ENCODE data around the gene PRAC1.

DNA sequence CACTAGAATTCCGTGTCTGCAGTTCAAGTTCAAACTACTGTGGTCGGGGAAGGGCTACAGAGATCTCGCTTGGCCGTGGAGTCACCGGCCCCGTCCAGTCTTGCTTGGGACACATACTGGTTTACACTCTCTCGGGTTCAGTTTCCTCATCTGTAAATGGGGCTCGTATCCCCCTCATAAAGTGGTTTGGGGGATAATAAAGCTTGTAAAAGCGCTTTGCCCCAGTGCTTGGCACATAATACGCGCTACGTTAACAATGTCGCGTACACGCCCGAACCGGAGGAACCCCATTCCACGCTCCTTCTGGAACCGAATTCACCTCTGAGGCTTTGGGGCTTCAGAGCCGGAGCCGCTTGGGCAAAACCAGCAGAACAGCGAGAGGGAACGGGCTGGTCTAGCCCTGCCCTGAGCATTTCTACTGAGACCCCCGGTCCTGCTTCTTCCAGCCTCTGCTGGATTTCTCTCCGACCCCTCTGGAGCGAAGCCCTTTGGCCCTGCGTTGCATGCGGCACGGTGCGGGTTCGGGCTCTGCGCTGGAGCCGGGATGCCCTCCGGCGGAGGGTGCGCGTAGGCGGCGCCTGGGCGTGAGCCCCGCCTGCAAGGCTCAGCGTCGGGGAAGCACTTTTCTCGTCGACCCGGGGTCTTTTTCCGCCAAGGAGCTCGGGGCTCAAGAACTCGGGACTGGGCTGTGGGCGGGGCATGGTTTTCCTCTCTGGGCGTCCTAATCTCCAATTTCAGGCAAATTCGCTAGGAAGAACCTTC is 32.4 kb upstream of the PRAC1 start:
- TF ChIP-seq, protein P1, sequence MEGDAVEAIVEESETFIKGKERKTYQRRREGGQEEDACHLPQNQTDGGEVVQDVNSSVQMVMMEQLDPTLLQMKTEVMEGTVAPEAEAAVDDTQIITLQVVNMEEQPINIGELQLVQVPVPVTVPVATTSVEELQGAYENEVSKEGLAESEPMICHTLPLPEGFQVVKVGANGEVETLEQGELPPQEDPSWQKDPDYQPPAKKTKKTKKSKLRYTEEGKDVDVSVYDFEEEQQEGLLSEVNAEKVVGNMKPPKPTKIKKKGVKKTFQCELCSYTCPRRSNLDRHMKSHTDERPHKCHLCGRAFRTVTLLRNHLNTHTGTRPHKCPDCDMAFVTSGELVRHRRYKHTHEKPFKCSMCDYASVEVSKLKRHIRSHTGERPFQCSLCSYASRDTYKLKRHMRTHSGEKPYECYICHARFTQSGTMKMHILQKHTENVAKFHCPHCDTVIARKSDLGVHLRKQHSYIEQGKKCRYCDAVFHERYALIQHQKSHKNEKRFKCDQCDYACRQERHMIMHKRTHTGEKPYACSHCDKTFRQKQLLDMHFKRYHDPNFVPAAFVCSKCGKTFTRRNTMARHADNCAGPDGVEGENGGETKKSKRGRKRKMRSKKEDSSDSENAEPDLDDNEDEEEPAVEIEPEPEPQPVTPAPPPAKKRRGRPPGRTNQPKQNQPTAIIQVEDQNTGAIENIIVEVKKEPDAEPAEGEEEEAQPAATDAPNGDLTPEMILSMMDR (IDR thresholded peaks at IDR 0.05), result no peak
- TF ChIP-seq CREM (CRISPR knock-in tag; IDR thresholded peaks at IDR 0.05) (no peak), ZNF263 (CRISPR knock-in tag; IDR thresholded peaks at IDR 0.05; ENCODE audit: low read depth) (no peak), CREB1 (CRISPR knock-in tag; IDR thresholded peaks at IDR 0.05) (no peak)
- TF ChIP-seq, protein P2, sequence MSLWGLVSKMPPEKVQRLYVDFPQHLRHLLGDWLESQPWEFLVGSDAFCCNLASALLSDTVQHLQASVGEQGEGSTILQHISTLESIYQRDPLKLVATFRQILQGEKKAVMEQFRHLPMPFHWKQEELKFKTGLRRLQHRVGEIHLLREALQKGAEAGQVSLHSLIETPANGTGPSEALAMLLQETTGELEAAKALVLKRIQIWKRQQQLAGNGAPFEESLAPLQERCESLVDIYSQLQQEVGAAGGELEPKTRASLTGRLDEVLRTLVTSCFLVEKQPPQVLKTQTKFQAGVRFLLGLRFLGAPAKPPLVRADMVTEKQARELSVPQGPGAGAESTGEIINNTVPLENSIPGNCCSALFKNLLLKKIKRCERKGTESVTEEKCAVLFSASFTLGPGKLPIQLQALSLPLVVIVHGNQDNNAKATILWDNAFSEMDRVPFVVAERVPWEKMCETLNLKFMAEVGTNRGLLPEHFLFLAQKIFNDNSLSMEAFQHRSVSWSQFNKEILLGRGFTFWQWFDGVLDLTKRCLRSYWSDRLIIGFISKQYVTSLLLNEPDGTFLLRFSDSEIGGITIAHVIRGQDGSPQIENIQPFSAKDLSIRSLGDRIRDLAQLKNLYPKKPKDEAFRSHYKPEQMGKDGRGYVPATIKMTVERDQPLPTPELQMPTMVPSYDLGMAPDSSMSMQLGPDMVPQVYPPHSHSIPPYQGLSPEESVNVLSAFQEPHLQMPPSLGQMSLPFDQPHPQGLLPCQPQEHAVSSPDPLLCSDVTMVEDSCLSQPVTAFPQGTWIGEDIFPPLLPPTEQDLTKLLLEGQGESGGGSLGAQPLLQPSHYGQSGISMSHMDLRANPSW (CRISPR knock-in tag; conservative IDR thresholded peaks at IDR 0.05; ENCODE audit: low read depth), result no peak
- TF ChIP-seq, protein P3, sequence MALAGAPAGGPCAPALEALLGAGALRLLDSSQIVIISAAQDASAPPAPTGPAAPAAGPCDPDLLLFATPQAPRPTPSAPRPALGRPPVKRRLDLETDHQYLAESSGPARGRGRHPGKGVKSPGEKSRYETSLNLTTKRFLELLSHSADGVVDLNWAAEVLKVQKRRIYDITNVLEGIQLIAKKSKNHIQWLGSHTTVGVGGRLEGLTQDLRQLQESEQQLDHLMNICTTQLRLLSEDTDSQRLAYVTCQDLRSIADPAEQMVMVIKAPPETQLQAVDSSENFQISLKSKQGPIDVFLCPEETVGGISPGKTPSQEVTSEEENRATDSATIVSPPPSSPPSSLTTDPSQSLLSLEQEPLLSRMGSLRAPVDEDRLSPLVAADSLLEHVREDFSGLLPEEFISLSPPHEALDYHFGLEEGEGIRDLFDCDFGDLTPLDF (CRISPR knock-in tag; IDR thresholded peaks at IDR 0.05), result no peak
